Large intestine (tissue), 12 donors: ENCODE results near the gene MAN1C1. TPM values are rescaled to one million over a fixed set of nuclear protein-coding genes. Genes with fewer than 3 reads are reported as not detected.

Experiments
- DNase-seq, 2 donors: peaks; one replicate each; pipeline versions ENCODE4 v3.0.0 to v3.0.0-alpha.2; 2013
- H3K27ac ChIP-seq: one replicate; pipeline ENCODE4 v1.5.1; 2013; ENCODE audit warnings: low read length
- H3K27me3 ChIP-seq: 2 replicates; pipeline ENCODE4 v1.6.1; 2013; ENCODE audit warnings: low read length; ENCODE audit not compliant: control insufficient read depth, insufficient read depth
- H3K36me3 ChIP-seq: 2 replicates; pipeline ENCODE4 v1.6.1; 2013; ENCODE audit warnings: low read length; ENCODE audit not compliant: control insufficient read depth, insufficient read depth
- H3K4me1 ChIP-seq: one replicate; pipeline ENCODE4 v1.6.1; 2013; ENCODE audit warnings: low read length; ENCODE audit not compliant: control insufficient read depth, insufficient read depth
- H3K4me3 ChIP-seq: one replicate; pipeline ENCODE4 v1.5.1; 2013; ENCODE audit warnings: low read length
- H3K9me3 ChIP-seq: one replicate; pipeline ENCODE4 v1.6.1; 2013; ENCODE audit warnings: mild to moderate bottlenecking, low read depth, low read length, moderate library complexity; ENCODE audit not compliant: control insufficient read depth
- WGBS: methylation state at CpG from one replicate; pipeline ENCODE4 v1.1.5; 2013; ENCODE audit warnings: low lambda C conversion rate; ENCODE audit not compliant: insufficient coverage; 5-methylcytosine and 5-hydroxymethylcytosine counted together
- long read RNA-seq, 11 donors: transcript quantifications; one replicate each; lab custom pipeline, GENCODE V29; 2026
- polyA plus RNA-seq: library from polyadenylated mRNA; unstranded; fragments of 120-200 nt; gene quantifications from one replicate; pipeline ENCODE4 v1.2.1, GENCODE V29; 2013

MAN1C1 gene
- 21.2 TPM for polyA plus RNA-seq
- long read RNA-seq, donor 1, result 0 reads
- long read RNA-seq, donor 2, full-length matches to known transcripts, result 5 of 18 reads
- long read RNA-seq, donor 2, partial matches to known transcripts, result 7 of 18 reads
- long read RNA-seq, donor 2, other reads (novel, unspliced or antisense), result 6 of 18 reads
- long read RNA-seq, donor 3, result 0 reads
- long read RNA-seq, donor 4, result 0 reads
- long read RNA-seq, donor 5, full-length matches to known transcripts, result 1 of 1 reads
- long read RNA-seq, donor 5, partial matches to known transcripts, result 0 of 1 reads
- long read RNA-seq, donor 5, other reads (novel, unspliced or antisense), result 0 of 1 reads
- long read RNA-seq, donor 6, full-length matches to known transcripts, result 3 of 10 reads
- long read RNA-seq, donor 6, partial matches to known transcripts, result 0 of 10 reads
- long read RNA-seq, donor 6, other reads (novel, unspliced or antisense), result 7 of 10 reads
- long read RNA-seq, donor 7, full-length matches to known transcripts, result 1 of 1 reads
- long read RNA-seq, donor 7, partial matches to known transcripts, result 0 of 1 reads
- long read RNA-seq, donor 7, other reads (novel, unspliced or antisense), result 0 of 1 reads
- long read RNA-seq, donor 8, full-length matches to known transcripts, result 3 of 9 reads
- long read RNA-seq, donor 8, partial matches to known transcripts, result 6 of 9 reads
- long read RNA-seq, donor 8, other reads (novel, unspliced or antisense), result 0 of 9 reads
- long read RNA-seq, donor 9, result 0 reads
- long read RNA-seq, donor 10, full-length matches to known transcripts, result 2 of 7 reads
- long read RNA-seq, donor 10, partial matches to known transcripts, result 0 of 7 reads
- long read RNA-seq, donor 10, other reads (novel, unspliced or antisense), result 5 of 7 reads
- long read RNA-seq, donor 11, full-length matches to known transcripts, result 4 of 4 reads
- long read RNA-seq, donor 11, partial matches to known transcripts, result 0 of 4 reads
- long read RNA-seq, donor 11, other reads (novel, unspliced or antisense), result 0 of 4 reads

- Histone ChIP-seq H3K27ac (peak within 1 kb of the TSS; percentile 47), H3K36me3 (no peaks in the 10 kb centered on the region), H3K27me3 (peaks cover 29% of the 10 kb centered on the region), H3K4me1 (peaks cover 6% of the 10 kb centered on the region), H3K4me3 (peak within 1 kb of the TSS; percentile 58), H3K9me3 (no peaks in the 10 kb centered on the region)
- DNase-seq, result peak; percentile 78 to 83
- no CpG with 5 or more reads among the region's 116 CpGs for WGBS
Observed at GRCh38 chr1:25616095-25616986, at the start of gene MAN1C1. TSS of gene MAN1C1 (plus strand) at chr1:25616791. CDS start at chr1:25617798, 1,007 bp downstream.

GRCh38 chr1:25567710-25568089 is 48.9 kb upstream of the MAN1C1 start:
- no peak for DNase-seq
- Histone ChIP-seq H3K4me1 (peaks cover 20% of the 10 kb centered on the region), H3K4me3 (no peak overlapping the region), H3K27me3 (no peaks in the 10 kb centered on the region), H3K9me3 (no peaks in the 10 kb centered on the region), H3K36me3 (peaks cover 30% of the 10 kb centered on the region), H3K27ac (no peak overlapping the region)
- 100% methylated on average over 1 of the region's 10 CpGs for WGBS

GRCh38 chr1:25568090-25568833 is 48.3 kb upstream of the MAN1C1 start:
- no CpG with 5 or more reads among the region's 21 CpGs for WGBS
- Histone ChIP-seq H3K4me1 (peaks cover 20% of the 10 kb centered on the region), H3K27me3 (no peaks in the 10 kb centered on the region), H3K9me3 (no peaks in the 10 kb centered on the region), H3K4me3 (no peak overlapping the region), H3K36me3 (peaks cover 27% of the 10 kb centered on the region), H3K27ac (peak overlapping the region; percentile 25)
- DNase-seq, result peak in 1 of 2 donors; percentile 50

GRCh38 chr1:25568834-25569596 is 47.6 kb upstream of the MAN1C1 start:
- no CpG with 5 or more reads among the region's 21 CpGs for WGBS
- peaks cover 26% of the 10 kb centered on the region for H3K4me1 ChIP-seq
- peak overlapping the region; percentile 25 for H3K27ac ChIP-seq
- H3K9me3 ChIP-seq, result no peaks in the 10 kb centered on the region
- DNase-seq, result peak; percentile 82 to 89
- H3K36me3 ChIP-seq, result peaks cover 20% of the 10 kb centered on the region
- no peaks in the 10 kb centered on the region for H3K27me3 ChIP-seq
- H3K4me3 ChIP-seq, result no peak overlapping the region

- no peak overlapping the region for H3K4me3 ChIP-seq
- H3K4me1 ChIP-seq, result peaks cover 33% of the 10 kb centered on the region
- peaks cover 15% of the 10 kb centered on the region for H3K36me3 ChIP-seq
- no peak overlapping the region for H3K27ac ChIP-seq
- no peak for DNase-seq
- no peaks in the 10 kb centered on the region for H3K27me3 ChIP-seq
- WGBS, result 90% methylated on average over 2 of the region's 18 CpGs
- H3K9me3 ChIP-seq, result no peaks in the 10 kb centered on the region
Observed at GRCh38 chr1:25569597-25570396, 46.8 kb upstream of the MAN1C1 start.

GRCh38 chr1:25570798-25571521 is 45.6 kb upstream of the MAN1C1 start:
- Histone ChIP-seq H3K36me3 (peaks cover 5% of the 10 kb centered on the region), H3K27me3 (no peaks in the 10 kb centered on the region), H3K4me1 (peaks cover 33% of the 10 kb centered on the region), H3K9me3 (no peaks in the 10 kb centered on the region), H3K4me3 (no peak overlapping the region), H3K27ac (no peak overlapping the region)
- WGBS, result no CpG with 5 or more reads among the region's 12 CpGs
- no peak for DNase-seq

GRCh38 chr1:25571522-25571970 is 45.0 kb upstream of the MAN1C1 start:
- no peaks in the 10 kb centered on the region for H3K9me3 ChIP-seq
- DNase-seq, result no peak
- H3K4me1 ChIP-seq, result peaks cover 33% of the 10 kb centered on the region
- H3K27me3 ChIP-seq, result no peaks in the 10 kb centered on the region
- no CpG with 5 or more reads among the region's 6 CpGs for WGBS
- no peak overlapping the region for H3K27ac ChIP-seq
- peaks cover 5% of the 10 kb centered on the region for H3K36me3 ChIP-seq
- H3K4me3 ChIP-seq, result no peak overlapping the region

- Histone ChIP-seq H3K9me3 (no peaks in the 10 kb centered on the region), H3K27me3 (no peaks in the 10 kb centered on the region), H3K36me3 (peaks cover under 1% of the 10 kb centered on the region), H3K4me1 (peaks cover 33% of the 10 kb centered on the region), H3K27ac (no peak overlapping the region), H3K4me3 (no peak overlapping the region)
- no peak for DNase-seq
- WGBS, result no CpG with 5 or more reads among the region's 5 CpGs
Observed at GRCh38 chr1:25572107-25572506, 44.5 kb upstream of the MAN1C1 start.
